Measurements from ENCODE around the gene TXLNG.
A peak's percentile ranks its signal among the peaks of the same experiment; 100 is the strongest.

TXLNG gene

GRCh38 chrX:16804923-16805464 is 18.7 kb downstream of the TXLNG start:
- no peak overlapping the region for H3K27ac ChIP-seq (ENCODE audit: low read length, poor library complexity, severe bottlenecking)
- no peak overlapping the region for H3K14ac ChIP-seq (ENCODE audit: low read length in 2 of 2)
- H3K36me3 ChIP-seq (ENCODE audit: control insufficient read depth in 1 of 2, insufficient read depth in 2 of 2, low read depth in 1 of 2, low read length in 2 of 2), result peaks cover 4 to 7% of the 10 kb centered on the region in 2 experiments
- H2AFZ ChIP-seq (ENCODE audit: low read depth, low read length), result no peak overlapping the region
- no peaks in the 10 kb centered on the region for H3K27me3 ChIP-seq (ENCODE audit: control insufficient read depth in 1 of 2, insufficient read depth in 1 of 2, low read length in 2 of 2)
- H4K91ac ChIP-seq (ENCODE audit: low read length), result no peak overlapping the region
- DNase-seq, result no peak
- no peak overlapping the region for H4K8ac ChIP-seq (ENCODE audit: low read length)
- no peaks in the 10 kb centered on the region for H3K79me1 ChIP-seq (replicated peaks; ENCODE audit: low read length, poor library complexity, severe bottlenecking)
- no peak overlapping the region for H3K4ac ChIP-seq (ENCODE audit: low read depth in 1 of 2, low read length in 2 of 2)
- H3K9ac ChIP-seq (ENCODE audit: low read length), result no peak overlapping the region
- H2BK120ac ChIP-seq (ENCODE audit: low read depth, low read length), result no peak overlapping the region
- H3K23ac ChIP-seq (ENCODE audit: low read length in 2 of 2), result no peak overlapping the region
- H3K18ac ChIP-seq (ENCODE audit: low read depth in 1 of 2, low read length in 2 of 2), result no peak overlapping the region
- H3K4me1 ChIP-seq (ENCODE audit: control insufficient read depth, insufficient read depth, low read depth, low read length), result no peaks in the 10 kb centered on the region
- no peak overlapping the region for H3K4me3 ChIP-seq (ENCODE audit: insufficient read depth in 1 of 2, low read depth in 1 of 2, low read length in 2 of 2)
- no peak overlapping the region for H2BK5ac ChIP-seq (ENCODE audit: low read depth, low read length, poor library complexity, severe bottlenecking)
- WGBS, result 98% methylated on average over 7 of the region's 8 CpGs
- H3K4me2 ChIP-seq (ENCODE audit: low read length, poor library complexity, severe bottlenecking), result no peak overlapping the region
- H3K9me3 ChIP-seq (ENCODE audit: control insufficient read depth, low read length), result no peaks in the 10 kb centered on the region
- H2BK12ac ChIP-seq (ENCODE audit: low read length in 2 of 2), result no peak overlapping the region
- no peak overlapping the region for H2AK5ac ChIP-seq (ENCODE audit: low read length, severe bottlenecking)
- H2BK15ac ChIP-seq (ENCODE audit: low read depth, poor library complexity, severe bottlenecking), result no peak overlapping the region

DNA sequence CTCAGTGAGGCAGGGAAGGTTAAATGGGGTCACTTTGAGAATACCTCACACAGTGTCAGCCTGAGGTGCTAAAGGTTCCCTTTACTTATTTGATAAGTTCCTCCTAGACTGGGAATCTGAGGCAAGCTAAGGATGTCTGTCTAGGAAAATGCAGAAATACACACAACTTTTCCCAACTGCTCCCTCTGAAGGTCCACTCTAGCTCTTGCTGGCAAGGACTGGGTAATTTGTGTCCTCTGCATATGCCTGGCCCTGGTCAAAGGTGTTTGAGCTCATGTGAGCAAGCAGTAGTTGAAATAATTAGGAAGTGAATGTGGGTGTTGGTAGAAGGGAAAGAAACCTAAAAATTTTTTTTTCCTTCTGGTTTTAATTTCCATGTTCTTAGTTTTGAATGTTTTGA is 21.3 kb downstream of the TXLNG start:
- Histone ChIP-seq H3K79me1 (replicated peaks; ENCODE audit: low read length, poor library complexity, severe bottlenecking) (no peaks in the 10 kb centered on the region), H3K9ac (ENCODE audit: low read length) (peak overlapping the region; percentile 85)

DNA sequence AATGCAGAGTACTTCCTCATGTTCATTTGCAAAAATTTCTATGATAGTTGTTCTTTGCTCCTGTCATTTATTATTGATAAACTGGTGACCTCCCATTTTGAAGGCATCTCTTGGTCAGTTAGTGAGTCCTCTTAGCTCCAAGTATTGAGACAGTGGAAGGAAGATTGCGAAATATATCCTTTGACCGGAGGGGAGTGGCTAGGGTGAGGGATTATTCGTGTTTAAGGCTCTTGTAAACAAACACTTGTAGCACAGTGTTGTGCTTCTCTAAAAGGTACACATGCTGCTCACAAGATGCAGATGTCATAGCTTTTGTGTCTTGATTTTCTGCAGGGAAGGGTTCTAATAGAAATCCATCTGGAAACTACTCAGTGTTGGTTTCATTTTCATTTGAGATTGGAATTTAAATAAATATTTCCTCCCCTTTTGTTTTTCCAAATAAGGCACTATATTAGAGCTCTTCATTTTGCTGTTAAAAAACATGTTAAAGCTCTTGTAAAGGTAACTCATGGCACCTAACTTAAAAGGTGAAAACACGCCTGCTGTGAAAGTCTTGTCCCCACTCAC is 21.8 kb downstream of the TXLNG start:
- Histone ChIP-seq H2AK5ac (ENCODE audit: low read length, severe bottlenecking) (no peak overlapping the region), H3K9me3 (ENCODE audit: control insufficient read depth, low read length) (no peaks in the 10 kb centered on the region), H3K23ac (ENCODE audit: low read length in 2 of 2) (no peak overlapping the region), H2BK5ac (ENCODE audit: low read depth, low read length, poor library complexity, severe bottlenecking) (no peak overlapping the region), H3K4me2 (ENCODE audit: low read length, poor library complexity, severe bottlenecking) (no peak overlapping the region), H2BK12ac (ENCODE audit: low read length in 2 of 2) (no peak overlapping the region), H2AFZ (ENCODE audit: low read depth, low read length) (no peak overlapping the region), H3K4ac (ENCODE audit: low read depth in 1 of 2, low read length in 2 of 2) (no peak overlapping the region), H3K4me3 (ENCODE audit: insufficient read depth in 1 of 2, low read depth in 1 of 2, low read length in 2 of 2) (peak overlapping the region in 1 of 2 experiments; percentile 80), H3K79me1 (replicated peaks; ENCODE audit: low read length, poor library complexity, severe bottlenecking) (no peaks in the 10 kb centered on the region), H2BK120ac (ENCODE audit: low read depth, low read length) (no peak overlapping the region), H3K9ac (ENCODE audit: low read length) (peak overlapping the region; percentile 85), H3K4me1 (ENCODE audit: control insufficient read depth, insufficient read depth, low read depth, low read length) (no peaks in the 10 kb centered on the region), H3K27ac (ENCODE audit: low read length, poor library complexity, severe bottlenecking) (no peak overlapping the region), H3K14ac (ENCODE audit: low read length in 2 of 2) (no peak overlapping the region), H3K18ac (ENCODE audit: low read depth in 1 of 2, low read length in 2 of 2) (no peak overlapping the region), H2BK15ac (ENCODE audit: low read depth, poor library complexity, severe bottlenecking) (no peak overlapping the region), H4K91ac (ENCODE audit: low read length) (no peak overlapping the region), H4K8ac (ENCODE audit: low read length) (no peak overlapping the region), H3K36me3 (ENCODE audit: control insufficient read depth in 1 of 2, insufficient read depth in 2 of 2, low read depth in 1 of 2, low read length in 2 of 2) (peaks cover under 1 to 12% of the 10 kb centered on the region in 2 experiments), H3K27me3 (ENCODE audit: control insufficient read depth in 1 of 2, insufficient read depth in 1 of 2, low read length in 2 of 2) (no peaks in the 10 kb centered on the region)
- DNase-seq, result peak; percentile 87
- 32% methylated on average over 4 of the region's 4 CpGs for WGBS

More for the DNA sequence above, 21.3 kb downstream of the TXLNG start:
- no peak overlapping the region for H2BK5ac ChIP-seq (ENCODE audit: low read depth, low read length, poor library complexity, severe bottlenecking)
- no peak overlapping the region for H3K4ac ChIP-seq (ENCODE audit: low read depth in 1 of 2, low read length in 2 of 2)
- H3K4me2 ChIP-seq (ENCODE audit: low read length, poor library complexity, severe bottlenecking), result no peak overlapping the region
- H3K4me1 ChIP-seq (ENCODE audit: control insufficient read depth, insufficient read depth, low read depth, low read length), result no peaks in the 10 kb centered on the region
- H3K36me3 ChIP-seq (ENCODE audit: control insufficient read depth in 1 of 2, insufficient read depth in 2 of 2, low read depth in 1 of 2, low read length in 2 of 2), result peaks cover 4 to 7% of the 10 kb centered on the region in 2 experiments
- no peak overlapping the region for H3K27ac ChIP-seq (ENCODE audit: low read length, poor library complexity, severe bottlenecking)
- H4K91ac ChIP-seq (ENCODE audit: low read length), result no peak overlapping the region
- no peak overlapping the region for H2BK12ac ChIP-seq (ENCODE audit: low read length in 2 of 2)
- no peak overlapping the region for H3K23ac ChIP-seq (ENCODE audit: low read length in 2 of 2)
- H3K14ac ChIP-seq (ENCODE audit: low read length in 2 of 2), result no peak overlapping the region
- H3K18ac ChIP-seq (ENCODE audit: low read depth in 1 of 2, low read length in 2 of 2), result no peak overlapping the region
- H2BK120ac ChIP-seq (ENCODE audit: low read depth, low read length), result no peak overlapping the region
- no peak overlapping the region for H2AK5ac ChIP-seq (ENCODE audit: low read length, severe bottlenecking)
- H2BK15ac ChIP-seq (ENCODE audit: low read depth, poor library complexity, severe bottlenecking), result no peak overlapping the region
- no peak overlapping the region for H2AFZ ChIP-seq (ENCODE audit: low read depth, low read length)
- DNase-seq, result peak; percentile 69
- H3K9me3 ChIP-seq (ENCODE audit: control insufficient read depth, low read length), result no peaks in the 10 kb centered on the region
- peak overlapping the region in 1 of 2 experiments; percentile 80 for H3K4me3 ChIP-seq (ENCODE audit: insufficient read depth in 1 of 2, low read depth in 1 of 2, low read length in 2 of 2)
- H3K27me3 ChIP-seq (ENCODE audit: control insufficient read depth in 1 of 2, insufficient read depth in 1 of 2, low read length in 2 of 2), result no peaks in the 10 kb centered on the region
- no peak overlapping the region for H4K8ac ChIP-seq (ENCODE audit: low read length)

DNA sequence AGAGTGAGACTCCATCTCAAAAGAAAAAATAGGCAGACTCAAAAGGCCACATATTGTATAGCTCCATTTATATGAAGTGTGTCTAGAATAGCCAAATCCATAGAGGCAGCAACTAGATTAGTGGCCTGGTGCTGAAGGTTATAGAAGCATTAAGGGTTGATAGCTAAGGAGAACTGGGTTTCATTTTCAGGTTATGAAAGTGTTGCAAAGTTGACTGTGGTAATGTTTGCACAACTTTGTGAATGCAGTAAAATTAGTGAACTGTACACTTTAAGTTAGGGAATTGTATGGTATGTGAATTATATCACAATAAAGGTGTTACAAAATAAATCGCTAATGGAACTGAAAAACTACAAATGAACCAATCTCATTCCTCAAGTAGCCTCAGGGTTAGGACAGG is 28.3 kb downstream of the TXLNG start:
- Histone ChIP-seq H3K4ac (ENCODE audit: low read depth in 1 of 2, low read length in 2 of 2) (no peak overlapping the region), H2BK5ac (ENCODE audit: low read depth, low read length, poor library complexity, severe bottlenecking) (no peak overlapping the region), H3K79me1 (replicated peaks; ENCODE audit: low read length, poor library complexity, severe bottlenecking) (peaks cover 2% of the 10 kb centered on the region), H3K9ac (ENCODE audit: low read length) (no peak overlapping the region), H3K18ac (ENCODE audit: low read depth in 1 of 2, low read length in 2 of 2) (no peak overlapping the region), H3K14ac (ENCODE audit: low read length in 2 of 2) (no peak overlapping the region), H2AK5ac (ENCODE audit: low read length, severe bottlenecking) (no peak overlapping the region), H3K27me3 (ENCODE audit: control insufficient read depth in 1 of 2, insufficient read depth in 1 of 2, low read length in 2 of 2) (no peaks in the 10 kb centered on the region), H3K4me3 (ENCODE audit: insufficient read depth in 1 of 2, low read depth in 1 of 2, low read length in 2 of 2) (no peak overlapping the region), H3K9me3 (ENCODE audit: control insufficient read depth, low read length) (no peaks in the 10 kb centered on the region), H3K23ac (ENCODE audit: low read length in 2 of 2) (no peak overlapping the region), H3K27ac (ENCODE audit: low read length, poor library complexity, severe bottlenecking) (no peak overlapping the region), H3K36me3 (ENCODE audit: control insufficient read depth in 1 of 2, insufficient read depth in 2 of 2, low read depth in 1 of 2, low read length in 2 of 2) (peaks cover 0 to 26% of the 10 kb centered on the region in 2 experiments), H2BK12ac (ENCODE audit: low read length in 2 of 2) (no peak overlapping the region), H3K4me2 (ENCODE audit: low read length, poor library complexity, severe bottlenecking) (no peak overlapping the region), H4K91ac (ENCODE audit: low read length) (no peak overlapping the region), H3K4me1 (ENCODE audit: control insufficient read depth, insufficient read depth, low read depth, low read length) (no peaks in the 10 kb centered on the region), H4K8ac (ENCODE audit: low read length) (no peak overlapping the region), H2AFZ (ENCODE audit: low read depth, low read length) (no peak overlapping the region), H2BK15ac (ENCODE audit: low read depth, poor library complexity, severe bottlenecking) (no peak overlapping the region), H2BK120ac (ENCODE audit: low read depth, low read length) (no peak overlapping the region)
- no peak for DNase-seq
- no CpG with 5 or more reads among the region's 1 CpG for WGBS

Measured in mesenchymal stem cell (in vitro differentiated cells and primary cell).